Stimulated activated CD4-positive, alpha-beta T cell treated with anti-CD3 and anti-CD28 coated beads, TNF-alpha, amount 100 ng/mL, for 48 hours (primary cell): Measurements from ENCODE around the gene SERTAD1.

ENCODE experiments used
- DNase-seq, 3 donors: peaks; one replicate each; pipeline ENCODE4 v3.0.0-alpha.2; 2020; ENCODE audit warnings: low read depth in 3 of 3

The SERTAD1 gene

GRCh38 chr19:40378509-40378908 lies 47.3 kb downstream of the SERTAD1 start:
- no peak for DNase-seq

GRCh38 chr19:40377876-40378385 lies 47.9 kb downstream of the SERTAD1 start:
- DNase-seq, result no peak

GRCh38 chr19:40376286-40376862 lies 49.4 kb downstream of the SERTAD1 start:
- no peak for DNase-seq

- DNase-seq, result no peak
Measured at GRCh38 chr19:40374084-40374483, 51.7 kb downstream of the SERTAD1 start.

GRCh38 chr19:40371802-40372122 lies 54.0 kb downstream of the SERTAD1 start:
- DNase-seq, result no peak
